Breast epithelium (tissue), 3 donors: ENCODE data around the gene SLC22A13.

Source experiments
- POLR2A ChIP-seq: fragments of 450-650 bp; IDR thresholded peaks from one replicate; pipeline ENCODE4 v1.6.1; 2016; ENCODE audit warnings: antibody characterized with exemption, mild to moderate bottlenecking, moderate library complexity
- POLR2AphosphoS5 ChIP-seq, 3 donors: sonication (generic); formaldehyde crosslinking; IDR thresholded peaks; one replicate each; pipeline ENCODE4 v1.6.1; 2017; ENCODE audit warnings: antibody characterized with exemption in 3 of 3
- TF ChIP-seq, protein P1 (sequence below), 3 donors: fragments of 450-650 bp; IDR thresholded peaks; one replicate each; pipeline ENCODE4 v1.5.1; 2016 to 2017; ENCODE audit warnings: antibody characterized with exemption in 3 of 3, mild to moderate bottlenecking in 3 of 3, moderate library complexity in 3 of 3

DNA sequence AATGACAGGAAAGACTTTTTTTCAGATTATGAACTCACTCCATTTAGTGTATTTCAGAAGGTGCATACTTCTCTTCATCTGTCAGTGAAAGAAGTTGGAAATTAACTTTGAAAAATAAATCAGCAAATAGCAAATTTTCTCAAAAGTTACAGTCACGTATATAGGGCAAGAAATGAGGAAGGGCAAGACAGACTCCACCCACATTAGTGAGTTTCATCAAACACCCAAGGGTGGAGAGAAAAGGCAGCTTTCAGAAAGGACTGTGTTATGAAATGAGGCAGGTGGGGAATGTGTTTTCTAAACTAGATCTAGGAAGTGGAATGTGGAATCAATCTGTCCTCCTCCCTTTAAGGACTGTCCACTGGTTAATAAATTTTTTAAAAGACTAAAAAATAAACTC is 2.9 kb downstream of the SLC22A13 start:
- TF ChIP-seq POLR2A (no peak), POLR2AphosphoS5 (IDR thresholded peaks at IDR 0.05) (no peak)
- TF ChIP-seq, protein P1, sequence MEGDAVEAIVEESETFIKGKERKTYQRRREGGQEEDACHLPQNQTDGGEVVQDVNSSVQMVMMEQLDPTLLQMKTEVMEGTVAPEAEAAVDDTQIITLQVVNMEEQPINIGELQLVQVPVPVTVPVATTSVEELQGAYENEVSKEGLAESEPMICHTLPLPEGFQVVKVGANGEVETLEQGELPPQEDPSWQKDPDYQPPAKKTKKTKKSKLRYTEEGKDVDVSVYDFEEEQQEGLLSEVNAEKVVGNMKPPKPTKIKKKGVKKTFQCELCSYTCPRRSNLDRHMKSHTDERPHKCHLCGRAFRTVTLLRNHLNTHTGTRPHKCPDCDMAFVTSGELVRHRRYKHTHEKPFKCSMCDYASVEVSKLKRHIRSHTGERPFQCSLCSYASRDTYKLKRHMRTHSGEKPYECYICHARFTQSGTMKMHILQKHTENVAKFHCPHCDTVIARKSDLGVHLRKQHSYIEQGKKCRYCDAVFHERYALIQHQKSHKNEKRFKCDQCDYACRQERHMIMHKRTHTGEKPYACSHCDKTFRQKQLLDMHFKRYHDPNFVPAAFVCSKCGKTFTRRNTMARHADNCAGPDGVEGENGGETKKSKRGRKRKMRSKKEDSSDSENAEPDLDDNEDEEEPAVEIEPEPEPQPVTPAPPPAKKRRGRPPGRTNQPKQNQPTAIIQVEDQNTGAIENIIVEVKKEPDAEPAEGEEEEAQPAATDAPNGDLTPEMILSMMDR (IDR thresholded peaks at IDR 0.05) = no peak
